SK-N-MC (cell line): ENCODE results near the gene GRID2.

Experiments used
- DNase-seq: peaks from one replicate; pipeline ENCODE4 v3.0.0-alpha.2; 2011; ENCODE audit warnings: low read depth, low spot score
- H3K27ac ChIP-seq: fragments of 200-600 bp; sonication (generic); 2 replicates; pipeline ENCODE4 v1.5.1; 2016; ENCODE audit warnings: mixed run types
- H3K36me3 ChIP-seq: fragments of 200-600 bp; sonication (generic); 2 replicates; pipeline ENCODE4 v1.6.1; 2017; ENCODE audit warnings: antibody characterized with exemption, low read length, mixed read lengths; ENCODE audit not compliant: insufficient read depth
- H3K4me3 ChIP-seq: fragments of 200-600 bp; sonication (generic); 2 replicates; pipeline ENCODE4 v1.5.1; 2016
- H3K9ac ChIP-seq: fragments of 200-600 bp; sonication (generic); 2 replicates; pipeline ENCODE4 v1.8.0; 2017; ENCODE audit warnings: mixed run types, mixed read lengths; ENCODE audit not compliant: insufficient read length
- H3K9me3 ChIP-seq: fragments of 200-600 bp; sonication (generic); 2 replicates; pipeline ENCODE4 v1.6.1; 2017; ENCODE audit warnings: low read depth, mild to moderate bottlenecking, antibody characterized with exemption, low read length, moderate library complexity, mixed read lengths
- EZH2 ChIP-seq: fragments of 200-600 bp; sonication (generic); IDR thresholded peaks from one replicate; pipeline ENCODE4 v1.6.1; 2017; ENCODE audit warnings: antibody characterized with exemption
- FOXP2 ChIP-seq: optimal IDR thresholded peaks from 2 replicates; pipeline ENCODE3; 2011; ENCODE audit warnings: mild to moderate bottlenecking, moderate library complexity; ENCODE audit not compliant: insufficient read depth; ENCODE audit errors: extremely low read length, control extremely low read depth
- POLR2AphosphoS5 ChIP-seq: IDR thresholded peaks from 2 replicates; pipeline ENCODE4 v1.6.1; 2012; ENCODE audit warnings: mild to moderate bottlenecking, low read depth, low read length, borderline replicate concordance

Gene GRID2

GRCh38 chr4:93480452-93480851 is 1176.7 kb downstream of the GRID2 start:
- H3K9me3 ChIP-seq, result no peaks in the 10 kb centered on the region
- no peak overlapping the region for H3K9ac ChIP-seq
- H3K36me3 ChIP-seq, result no peaks in the 10 kb centered on the region
- TF ChIP-seq EZH2, result no peak
- TF ChIP-seq FOXP2, result no peak
- no peak for TF ChIP-seq POLR2AphosphoS5
- H3K27ac ChIP-seq, result no peak overlapping the region
- H3K4me3 ChIP-seq, result no peak overlapping the region
- no peak for DNase-seq

- TF ChIP-seq POLR2AphosphoS5 (no peak), FOXP2 (no peak), EZH2 (no peak)
- Histone ChIP-seq H3K4me3 (no peak overlapping the region), H3K9me3 (no peaks in the 10 kb centered on the region), H3K27ac (no peak overlapping the region), H3K9ac (no peak overlapping the region), H3K36me3 (no peaks in the 10 kb centered on the region)
- no peak for DNase-seq
Observed at GRCh38 chr4:93495346-93495745, 1191.6 kb downstream of the GRID2 start.

GRCh38 chr4:93501244-93501643 is 1197.5 kb downstream of the GRID2 start:
- no peak for DNase-seq
- Histone ChIP-seq H3K27ac (no peak overlapping the region), H3K9me3 (no peaks in the 10 kb centered on the region), H3K36me3 (no peaks in the 10 kb centered on the region), H3K4me3 (no peak overlapping the region), H3K9ac (no peak overlapping the region)
- TF ChIP-seq EZH2, result no peak
- no peak for TF ChIP-seq FOXP2
- no peak for TF ChIP-seq POLR2AphosphoS5

- no peak for DNase-seq
- TF ChIP-seq FOXP2, result no peak
- no peak for TF ChIP-seq EZH2
- no peak for TF ChIP-seq POLR2AphosphoS5
Observed at GRCh38 chr4:93501946-93502345, 1198.2 kb downstream of the GRID2 start.

GRCh38 chr4:93502991-93503390 is 1199.2 kb downstream of the GRID2 start:
- Histone ChIP-seq H3K9ac (no peak overlapping the region), H3K36me3 (no peaks in the 10 kb centered on the region), H3K27ac (no peak overlapping the region), H3K9me3 (no peaks in the 10 kb centered on the region), H3K4me3 (no peak overlapping the region)
- DNase-seq, result no peak
- TF ChIP-seq POLR2AphosphoS5, result no peak

More at GRCh38 chr4:93501946-93502345, 1198.2 kb downstream of the GRID2 start:
- H3K27ac ChIP-seq, result no peak overlapping the region
- no peaks in the 10 kb centered on the region for H3K9me3 ChIP-seq
- H3K36me3 ChIP-seq, result no peaks in the 10 kb centered on the region
- H3K4me3 ChIP-seq, result no peak overlapping the region
- no peak overlapping the region for H3K9ac ChIP-seq

- no peak overlapping the region for H3K27ac ChIP-seq
- DNase-seq, result no peak
Observed at GRCh38 chr4:93513851-93514250, 1210.1 kb downstream of the GRID2 start.

GRCh38 chr4:93515208-93515607 is 1211.4 kb downstream of the GRID2 start:
- no peak for TF ChIP-seq EZH2
- no peak for TF ChIP-seq POLR2AphosphoS5
- no peak for TF ChIP-seq FOXP2
- no peak for DNase-seq

More at GRCh38 chr4:93513851-93514250, 1210.1 kb downstream of the GRID2 start:
- H3K4me3 ChIP-seq, result no peak overlapping the region
- TF ChIP-seq EZH2, result no peak
- TF ChIP-seq POLR2AphosphoS5, result no peak
- TF ChIP-seq FOXP2, result no peak
- H3K36me3 ChIP-seq, result no peaks in the 10 kb centered on the region
- no peaks in the 10 kb centered on the region for H3K9me3 ChIP-seq
- no peak overlapping the region for H3K9ac ChIP-seq

GRCh38 chr4:93529692-93530372 is 1226.1 kb downstream of the GRID2 start:
- TF ChIP-seq EZH2, result no peak
- no peak for TF ChIP-seq FOXP2
- TF ChIP-seq POLR2AphosphoS5, result no peak
- Histone ChIP-seq H3K9ac (no peak overlapping the region), H3K4me3 (no peak overlapping the region), H3K27ac (no peak overlapping the region), H3K9me3 (no peaks in the 10 kb centered on the region), H3K36me3 (no peaks in the 10 kb centered on the region)
- DNase-seq, result no peak

More at GRCh38 chr4:93515208-93515607, 1211.4 kb downstream of the GRID2 start:
- Histone ChIP-seq H3K27ac (no peak overlapping the region), H3K36me3 (no peaks in the 10 kb centered on the region), H3K9ac (no peak overlapping the region), H3K4me3 (no peak overlapping the region), H3K9me3 (no peaks in the 10 kb centered on the region)

- H3K9ac ChIP-seq, result no peak overlapping the region
- DNase-seq, result no peak
- no peak overlapping the region for H3K27ac ChIP-seq
- H3K9me3 ChIP-seq, result no peaks in the 10 kb centered on the region
- no peak overlapping the region for H3K4me3 ChIP-seq
- TF ChIP-seq POLR2AphosphoS5 (no peak), EZH2 (no peak), FOXP2 (no peak)
- no peaks in the 10 kb centered on the region for H3K36me3 ChIP-seq
Observed at GRCh38 chr4:93532234-93532633, 1228.5 kb downstream of the GRID2 start.
